HG03558 (cell line): ENCODE measurements around the gene USP4.
A peak's percentile ranks its signal among the peaks of the same experiment; 100 is the strongest.
"Not testable (repeated sequence)": the region's sequence is repeated elsewhere in the genome, so short reads cannot be mapped to it uniquely, and the experiment has no call there.

Experiments used
- ATAC-seq: cut with Tn5 transposase; IDR thresholded peaks from one replicate; pipeline ENCODE4 v1.9.1; 2021; ENCODE audit warnings: moderate number of reproducible peaks; ENCODE audit not compliant: unreplicated experiment; ENCODE audit errors: extremely low read depth

The USP4 gene

GRCh38 chr3:49339941-49340800 is at the start of gene USP4:
TSS of gene USP4 (minus strand) at chr3:49340053. CDS start at chr3:49340024, 29 bp downstream.
- peak; percentile 74 for ATAC-seq

DNA sequence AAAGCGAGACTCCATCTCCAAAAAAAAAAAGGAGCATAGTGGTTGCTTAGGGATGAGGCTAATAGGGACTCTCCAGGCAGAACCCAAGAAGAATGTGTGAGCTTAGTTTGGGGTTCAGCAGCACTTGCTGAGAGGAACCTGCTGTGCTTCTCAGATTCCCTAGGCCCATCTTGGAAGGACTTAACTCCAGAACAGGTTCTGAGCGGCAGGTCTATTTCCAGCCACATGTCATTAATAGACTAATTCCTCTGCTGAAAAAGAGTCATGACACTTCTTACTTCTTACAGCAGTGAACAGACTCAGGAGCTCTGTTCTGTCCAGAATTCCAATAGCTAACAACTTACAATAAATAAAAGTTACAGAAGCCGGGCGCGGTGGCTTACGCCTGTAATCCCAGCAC is 49.4 kb upstream of the USP4 start:
- ATAC-seq = no peak

- no peak for ATAC-seq
These were observed 48.5 kb upstream of the USP4 start for GRCh38 chr3:49388289-49388820.

DNA sequence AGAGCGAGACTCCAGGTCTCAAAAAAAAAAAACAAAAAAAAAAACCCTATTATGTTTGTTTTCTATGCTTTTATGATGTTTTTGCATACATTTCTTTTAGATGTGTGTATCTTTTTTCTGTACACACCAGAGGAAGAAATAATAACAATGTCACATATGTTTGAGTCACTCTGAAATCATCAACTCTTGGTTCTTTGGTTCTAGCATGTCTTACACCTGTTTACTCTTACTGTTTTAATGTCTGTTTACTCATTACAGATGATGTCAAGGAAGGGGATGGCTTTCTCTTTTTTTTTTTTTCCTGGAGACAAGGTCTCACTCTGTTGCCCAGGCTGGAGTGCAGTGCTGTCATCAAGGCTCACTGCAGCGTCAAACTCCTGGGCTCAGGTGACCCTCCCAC is 47.9 kb upstream of the USP4 start:
- no peak for ATAC-seq

GRCh38 chr3:49386056-49386756 is 46.4 kb upstream of the USP4 start:
- no peak for ATAC-seq

GRCh38 chr3:49385617-49386016 is 45.8 kb upstream of the USP4 start:
- ATAC-seq = no peak

DNA sequence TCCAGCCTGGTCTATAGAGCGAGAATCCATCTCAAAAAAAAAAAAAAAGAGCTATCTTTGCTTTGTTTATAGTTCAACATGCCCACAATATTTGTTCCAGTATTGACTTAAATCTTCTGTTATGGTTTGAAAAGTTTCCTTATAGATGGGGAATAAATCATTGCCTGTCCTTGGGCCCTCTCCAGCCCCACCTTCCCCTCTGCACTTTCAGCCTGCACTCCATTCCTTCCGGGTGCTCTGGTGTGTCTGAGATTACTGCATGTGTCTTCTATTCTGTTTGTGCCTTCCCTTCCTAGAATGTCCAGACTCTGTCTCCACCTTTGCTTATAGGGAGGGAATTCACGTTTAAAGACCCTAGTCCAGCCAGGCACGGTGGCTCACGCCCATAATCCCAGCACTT is 43.5 kb upstream of the USP4 start:
- no peak for ATAC-seq

DNA sequence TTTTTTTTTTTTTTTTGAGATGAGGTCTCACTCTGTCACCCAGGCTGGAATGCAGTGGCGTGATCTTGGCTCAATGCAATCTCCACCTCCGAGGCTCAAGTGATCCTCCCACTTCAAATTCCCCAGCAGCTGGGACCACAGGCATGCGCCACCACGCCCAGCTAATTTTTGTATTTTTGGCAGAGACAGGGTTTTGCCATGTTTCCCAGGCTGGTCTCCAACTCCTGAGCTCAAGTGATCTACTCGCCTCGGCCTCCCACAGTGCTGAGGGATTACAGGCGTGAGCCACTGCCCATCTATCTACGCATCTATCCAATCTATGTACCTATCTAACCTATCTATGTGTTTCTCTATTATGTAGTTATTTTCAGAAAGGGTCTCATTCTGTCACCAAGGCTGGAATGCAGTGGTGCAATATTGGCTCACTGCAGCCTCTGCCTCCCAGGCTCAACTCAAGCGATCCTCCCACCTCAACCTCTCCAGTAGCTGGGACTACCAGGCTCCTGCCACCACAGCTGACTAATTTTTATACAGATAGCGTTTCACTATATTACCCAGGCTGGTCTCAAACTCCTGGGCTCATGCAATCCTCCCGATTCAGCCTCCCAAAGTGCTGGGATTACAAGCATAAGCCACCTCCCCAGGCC is 38.5 kb upstream of the USP4 start:
- ATAC-seq = no peak

DNA sequence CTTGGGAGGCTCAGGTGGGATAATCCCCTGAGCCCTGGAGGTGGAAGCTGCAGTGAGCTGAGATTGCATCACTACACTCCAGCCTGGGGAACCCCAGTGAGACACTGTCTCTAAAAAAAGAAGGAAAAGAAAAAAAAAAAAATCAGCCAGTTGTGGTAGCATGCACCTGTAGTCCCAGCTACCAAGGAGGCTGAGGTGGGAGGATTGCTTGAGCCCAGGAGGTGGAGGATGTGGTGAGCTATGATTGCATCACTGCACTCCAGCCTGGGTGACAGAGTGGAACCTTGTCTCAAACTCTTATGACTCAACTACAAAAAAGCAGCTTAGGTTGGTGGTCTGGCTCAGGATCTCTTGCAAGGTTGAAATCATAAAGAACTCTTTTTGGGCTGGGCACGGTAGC is 37.6 kb upstream of the USP4 start:
- ATAC-seq = no peak

- no peak for ATAC-seq
These were observed 32.1 kb upstream of the USP4 start for GRCh38 chr3:49371946-49372345.

DNA sequence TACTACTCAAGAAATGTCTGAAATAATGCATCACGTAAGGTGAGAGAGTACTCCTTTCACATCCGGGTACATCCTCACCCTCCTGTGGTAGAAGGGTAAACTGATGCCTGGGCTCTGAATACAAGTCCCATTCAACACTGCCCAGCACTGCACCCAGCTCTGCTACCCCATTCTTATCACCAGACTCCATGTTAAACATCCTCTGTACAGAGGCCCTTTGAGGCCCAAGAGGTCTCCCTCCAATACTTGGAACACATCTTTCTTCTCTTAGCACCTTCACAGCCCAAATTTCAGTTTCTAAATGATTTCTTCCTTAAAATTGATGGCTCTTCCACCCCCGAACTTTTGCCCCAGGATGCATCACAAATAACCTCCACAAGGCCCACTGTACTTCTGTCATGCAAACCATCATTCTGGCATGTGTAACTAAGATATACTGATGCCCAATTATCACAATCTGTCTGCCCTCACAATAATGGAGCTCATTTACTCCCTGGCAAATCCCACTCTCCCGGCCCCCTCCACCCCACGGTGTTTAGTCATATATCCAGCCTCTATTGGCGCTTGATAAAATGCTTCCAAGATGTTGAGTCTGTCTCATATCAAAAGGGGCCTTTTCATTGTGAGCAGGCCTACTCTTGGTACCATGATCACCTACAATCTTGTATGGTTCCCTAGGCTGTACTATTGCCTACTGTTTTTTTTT is 30.9 kb upstream of the USP4 start:
- no peak for ATAC-seq

- no peak for ATAC-seq
These were observed 22.7 kb upstream of the USP4 start for GRCh38 chr3:49362561-49362960.

DNA sequence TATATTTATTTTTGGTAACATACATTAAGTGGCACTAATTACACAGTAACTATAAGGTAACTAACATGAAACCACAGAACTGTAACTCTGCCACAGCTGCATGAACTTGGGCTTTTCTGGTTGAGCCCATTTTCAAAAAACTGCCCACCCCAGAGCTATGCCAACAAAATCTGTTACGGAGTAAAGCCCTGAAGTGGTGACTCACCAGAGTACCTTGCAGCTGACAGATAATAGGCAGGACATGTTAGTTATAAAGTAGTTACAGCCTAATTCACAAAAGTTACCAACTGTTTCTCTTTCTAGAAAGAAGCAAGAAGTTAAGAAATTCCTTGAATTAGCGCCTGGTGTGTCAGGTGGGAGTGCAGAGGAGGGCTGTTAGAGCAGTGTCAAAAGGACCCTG is 19.8 kb upstream of the USP4 start:
- ATAC-seq = no peak

DNA sequence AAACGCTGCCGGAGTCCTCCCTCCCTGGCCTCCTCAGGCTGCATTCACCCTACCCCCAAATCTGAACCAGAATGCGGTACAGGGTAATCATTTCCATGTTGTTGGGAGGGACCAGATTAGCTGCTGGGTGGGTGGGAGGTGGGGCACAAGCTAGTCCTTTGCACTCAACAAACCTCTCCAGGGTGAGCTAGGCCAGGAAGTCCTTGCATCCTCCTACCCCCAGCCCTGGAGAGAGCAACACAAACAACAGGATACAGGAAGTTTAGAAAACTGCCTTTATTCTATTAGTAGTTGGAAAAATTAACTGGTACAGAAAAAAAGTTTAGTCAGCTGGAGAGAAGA is 19.0 kb upstream of the USP4 start:
- peak; percentile 3 for ATAC-seq

GRCh38 chr3:49358217-49358883 is 18.5 kb upstream of the USP4 start, which contains the start of gene GPX1:
TSS of gene GPX1 (minus strand) at chr3:49358353. CDS start at chr3:49358278, 75 bp downstream.
- peak; percentile 55 for ATAC-seq

GRCh38 chr3:49357443-49358216 is 17.8 kb upstream of the USP4 start:
- ATAC-seq = not testable (repeated sequence)

DNA sequence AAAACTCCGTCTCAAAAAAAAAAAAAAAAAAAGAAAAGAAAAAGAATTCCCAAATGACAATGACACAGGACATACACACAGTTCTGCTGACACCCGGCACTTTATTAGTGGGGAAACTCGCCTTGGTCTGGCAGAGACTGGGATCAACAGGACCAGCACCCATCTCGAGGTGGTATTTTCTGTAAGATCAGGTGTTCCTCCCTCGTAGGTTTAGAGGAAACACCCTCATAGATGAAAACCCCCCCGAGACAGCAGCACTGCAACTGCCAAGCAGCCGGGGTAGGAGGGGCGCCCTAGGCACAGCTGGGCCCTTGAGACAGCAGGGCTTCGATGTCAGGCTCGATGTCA is 17.2 kb upstream of the USP4 start:
- ATAC-seq = not testable (repeated sequence)

GRCh38 chr3:49352890-49353421 is 13.1 kb upstream of the USP4 start:
- no peak for ATAC-seq

- no peak for ATAC-seq
These were observed 12.4 kb upstream of the USP4 start for GRCh38 chr3:49352281-49352680.
